ENCODE results near the gene ZBTB17.
"Not testable (repeated sequence)": the region's sequence is repeated elsewhere in the genome, so short reads cannot be mapped to it uniquely, and the experiment has no call there.

The ZBTB17 gene

DNA sequence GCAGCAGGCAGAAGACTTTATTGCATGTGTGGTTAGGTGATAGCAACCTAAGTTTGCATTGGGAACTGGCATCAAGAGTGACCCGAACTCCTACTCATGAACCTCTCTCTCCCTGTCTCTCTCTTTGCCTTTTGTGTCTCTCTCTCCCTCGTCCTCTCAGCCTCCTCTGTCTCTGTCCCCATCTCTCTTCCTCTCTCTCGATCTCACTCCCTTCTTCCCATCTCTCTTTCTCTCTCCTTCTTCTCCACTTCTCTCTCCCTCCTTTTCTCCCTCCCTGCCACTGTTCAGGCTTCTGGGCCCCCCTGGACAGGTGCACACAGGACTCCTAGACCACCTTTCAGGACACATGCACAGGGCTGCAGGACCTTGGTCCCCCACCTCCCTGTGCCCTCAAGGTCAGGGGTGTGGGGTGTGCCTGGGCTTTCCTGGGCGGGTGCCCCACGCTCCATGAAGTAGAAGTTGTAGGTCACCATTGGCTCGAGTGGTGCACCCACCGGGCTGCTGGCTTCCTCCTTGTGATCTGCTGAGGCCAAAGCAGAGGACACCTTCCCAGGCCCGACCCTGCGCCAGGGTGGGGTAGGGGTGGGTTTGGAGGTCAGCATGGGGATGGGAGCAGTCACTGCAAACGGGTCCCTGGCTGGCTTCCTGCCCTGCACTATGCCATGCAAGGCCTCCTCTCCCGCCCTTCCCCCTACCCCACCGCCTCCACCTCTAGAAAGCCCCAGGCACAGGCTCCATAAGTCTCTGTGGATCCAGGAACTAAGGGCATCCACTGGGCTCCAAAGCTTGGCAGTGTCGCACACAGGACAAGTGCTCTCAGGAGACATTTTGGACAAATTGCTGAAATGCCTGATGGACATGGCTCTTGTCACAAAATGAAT lies 13.2 kb upstream of the ZBTB17 start:
- no peak for DNase-seq (ENCODE audit: low read depth)

- no peak for DNase-seq (ENCODE audit: low read depth)
Measured at GRCh38 chr1:15985611-15986297, 9.9 kb upstream of the ZBTB17 start.

- DNase-seq (ENCODE audit: low read depth) = no peak
Measured at GRCh38 chr1:15983275-15983674, 7.4 kb upstream of the ZBTB17 start.

GRCh38 chr1:15981679-15982078 lies 5.8 kb upstream of the ZBTB17 start:
- no peak for DNase-seq (ENCODE audit: low read depth)

DNA sequence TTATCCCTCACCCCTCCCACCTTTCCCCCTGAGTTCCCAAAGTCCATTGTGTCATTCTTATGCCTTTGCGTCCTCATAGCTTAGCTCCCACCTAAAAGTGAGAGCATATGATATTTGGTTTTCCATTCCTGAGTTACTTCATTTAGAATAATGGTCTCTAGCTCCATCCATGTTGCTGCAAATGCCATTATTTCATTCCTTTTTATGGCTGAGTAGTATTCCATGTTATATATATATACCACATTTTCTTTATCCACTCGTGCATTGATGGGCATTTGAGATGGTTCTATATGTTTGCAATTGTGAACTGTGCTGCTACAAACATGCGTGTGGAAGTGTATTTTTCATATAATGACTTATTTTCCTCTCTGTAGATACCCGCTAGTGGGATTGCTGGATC lies 2.0 kb upstream of the ZBTB17 start:
- not testable (repeated sequence) for DNase-seq (ENCODE audit: low read depth)

DNA sequence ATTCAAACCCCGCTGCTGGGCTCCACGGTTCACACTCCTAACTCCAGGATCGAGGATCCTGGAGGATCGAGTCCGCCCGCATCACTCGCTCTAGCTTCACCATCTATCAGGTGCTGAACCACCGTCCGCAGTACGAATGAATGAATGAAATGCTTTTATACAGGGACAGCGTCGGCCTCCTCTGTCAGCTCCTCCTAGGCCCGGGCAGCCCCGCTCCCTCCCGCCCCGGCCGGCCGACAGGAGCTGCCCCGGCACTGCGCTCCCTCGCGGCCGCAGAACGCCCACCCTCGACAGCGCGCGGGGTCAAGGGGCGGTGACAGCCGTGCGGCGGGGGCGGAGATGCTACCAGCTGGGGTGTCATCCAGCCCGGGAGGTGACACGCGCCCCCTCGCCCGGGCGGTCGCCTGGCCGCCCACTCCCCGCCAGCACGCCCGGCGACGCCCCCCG lies 520 bp downstream of the ZBTB17 start:
- DNase-seq (ENCODE audit: low read depth) = no peak

DNA sequence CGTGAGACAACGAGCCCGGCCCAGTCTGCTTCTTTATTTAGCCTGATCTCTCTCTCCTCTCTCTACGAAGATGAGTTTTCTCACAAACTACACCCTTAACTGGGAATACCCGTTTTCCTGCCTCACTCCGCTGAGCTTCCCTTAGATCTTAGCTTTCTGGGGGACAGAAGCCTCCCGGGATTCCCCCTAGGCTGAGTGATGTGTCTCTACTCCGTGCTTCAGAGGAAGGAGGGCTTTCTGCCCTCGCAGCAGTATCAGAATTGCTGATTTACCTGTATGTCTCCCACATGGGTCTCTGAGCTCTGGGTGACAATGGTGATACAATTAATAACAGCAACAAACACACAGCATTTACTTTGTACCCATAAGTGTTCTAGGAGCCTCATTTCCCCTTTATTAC lies 1.0 kb downstream of the ZBTB17 start:
- DNase-seq (ENCODE audit: low read depth) = no peak

DNA sequence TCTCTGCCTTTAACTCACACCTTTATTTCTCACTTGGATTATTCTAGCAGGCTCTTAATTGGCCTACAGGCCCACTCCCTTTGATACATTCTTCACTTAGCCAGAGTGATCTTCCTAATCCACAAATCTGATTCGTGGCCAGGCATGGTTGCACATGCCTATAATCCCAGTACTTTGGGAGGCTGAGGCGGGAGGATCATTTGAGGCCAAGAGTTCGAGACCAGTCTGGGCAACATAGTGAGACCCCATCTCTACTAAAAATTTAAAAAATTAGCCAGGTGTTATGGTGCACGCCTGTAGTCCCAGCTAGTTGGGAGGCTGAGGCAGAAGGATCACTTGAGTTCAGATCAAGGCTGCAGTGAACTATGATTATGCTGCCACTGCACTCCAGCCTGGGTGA lies 2.1 kb downstream of the ZBTB17 start:
- no peak for DNase-seq (ENCODE audit: low read depth)

GRCh38 chr1:15972409-15972808 lies 3.5 kb downstream of the ZBTB17 start:
- DNase-seq (ENCODE audit: low read depth) = no peak

- no peak for DNase-seq (ENCODE audit: low read depth)
Measured at GRCh38 chr1:15970911-15971310, 5.0 kb downstream of the ZBTB17 start.

GRCh38 chr1:15969321-15969880 lies 6.5 kb downstream of the ZBTB17 start:
- DNase-seq (ENCODE audit: low read depth) = no peak

GRCh38 chr1:15968172-15968571 lies 7.7 kb downstream of the ZBTB17 start:
- no peak for DNase-seq (ENCODE audit: low read depth)

GRCh38 chr1:15966956-15967344 lies 9.0 kb downstream of the ZBTB17 start:
- DNase-seq (ENCODE audit: low read depth) = no peak

GRCh38 chr1:15966081-15966955 lies 9.6 kb downstream of the ZBTB17 start:
- no peak for DNase-seq (ENCODE audit: low read depth)

GRCh38 chr1:15965228-15965767 lies 10.6 kb downstream of the ZBTB17 start:
- DNase-seq (ENCODE audit: low read depth) = no peak

DNA sequence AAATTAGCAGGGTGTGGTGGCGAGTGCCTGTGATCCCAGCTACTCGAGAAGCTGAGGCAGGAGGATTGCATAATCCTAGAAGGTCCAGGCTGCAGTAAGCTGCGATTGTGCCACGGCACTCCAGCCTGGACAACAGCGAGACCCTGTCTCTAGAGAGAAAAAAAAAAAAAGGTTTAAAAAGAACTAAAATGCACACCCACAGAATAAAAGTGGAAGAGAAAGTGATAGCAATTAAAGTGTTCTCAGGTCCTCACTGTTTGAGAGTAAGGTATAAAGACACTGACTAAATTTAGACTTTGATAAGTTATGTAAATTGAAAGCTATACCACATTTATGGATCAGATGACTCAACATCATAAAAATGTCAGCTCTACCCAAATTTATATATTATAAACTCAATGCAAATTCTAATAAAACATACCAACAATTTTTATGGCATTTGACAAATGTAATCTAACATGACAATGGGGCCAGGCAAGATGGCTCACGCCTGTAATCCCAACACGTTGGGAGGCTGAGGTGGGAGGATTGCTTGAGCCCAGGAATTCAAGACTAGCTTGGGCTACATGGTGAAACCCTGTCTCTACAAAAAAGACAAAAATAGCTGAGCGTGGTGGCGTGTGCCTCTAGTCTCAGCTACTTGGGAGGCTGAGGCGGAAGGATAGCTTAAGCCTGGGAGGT lies 11.8 kb downstream of the ZBTB17 start:
- DNase-seq (ENCODE audit: low read depth) = no peak

- DNase-seq (ENCODE audit: low read depth) = no peak
Measured at GRCh38 chr1:15963363-15963967, 12.4 kb downstream of the ZBTB17 start.

DNA sequence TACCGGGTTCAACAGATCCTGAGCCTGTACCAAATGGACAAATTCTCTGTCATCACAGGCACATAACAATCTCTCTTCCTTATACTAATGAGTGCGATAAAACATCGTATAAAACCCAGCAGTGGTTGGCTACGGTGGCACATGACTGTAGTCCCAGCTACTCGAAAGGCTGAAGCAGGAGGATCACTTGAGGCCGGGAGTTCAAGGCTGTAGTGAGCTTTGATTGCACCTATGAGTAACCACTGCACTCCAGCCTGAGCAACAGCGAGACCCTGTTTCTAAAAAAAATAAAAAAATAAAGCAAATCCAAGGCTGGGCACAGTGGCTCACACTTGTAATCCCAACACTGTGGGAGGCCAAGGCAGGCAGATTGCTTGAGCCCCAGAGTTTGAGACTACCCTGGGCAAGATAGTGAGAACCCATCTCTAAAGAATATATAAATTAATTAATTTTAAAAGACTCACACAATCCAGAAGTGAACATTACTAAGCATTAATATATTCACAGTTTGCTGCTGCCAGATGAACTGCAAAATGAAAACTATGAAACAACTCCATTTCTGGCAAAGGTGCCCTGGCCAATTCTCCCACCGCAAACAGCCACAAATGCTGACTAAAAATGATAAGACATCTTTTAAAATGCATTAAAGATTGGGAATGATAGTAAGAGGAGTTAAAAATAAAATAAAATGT lies 13.1 kb downstream of the ZBTB17 start:
- DNase-seq (ENCODE audit: low read depth) = no peak

DNA sequence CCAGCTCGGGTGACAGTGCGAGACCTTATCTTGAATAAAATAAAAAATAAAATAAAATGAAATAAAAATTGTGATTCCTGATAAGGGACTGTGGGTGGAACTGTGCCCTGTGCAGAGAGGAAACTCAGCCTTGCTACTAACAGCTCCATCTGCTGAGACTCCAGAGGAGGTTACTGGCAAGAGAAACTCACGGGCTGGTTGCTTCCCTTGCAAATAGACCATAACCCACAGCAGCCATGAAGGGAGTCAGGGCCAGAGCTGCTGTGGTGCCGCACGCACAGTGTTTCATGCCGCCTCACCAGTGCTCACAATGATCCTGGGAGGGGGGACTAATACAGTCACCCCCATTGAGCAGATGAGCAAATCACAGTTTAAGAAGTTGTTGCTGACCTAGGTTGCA lies 13.7 kb downstream of the ZBTB17 start:
- DNase-seq (ENCODE audit: low read depth) = no peak

DNA sequence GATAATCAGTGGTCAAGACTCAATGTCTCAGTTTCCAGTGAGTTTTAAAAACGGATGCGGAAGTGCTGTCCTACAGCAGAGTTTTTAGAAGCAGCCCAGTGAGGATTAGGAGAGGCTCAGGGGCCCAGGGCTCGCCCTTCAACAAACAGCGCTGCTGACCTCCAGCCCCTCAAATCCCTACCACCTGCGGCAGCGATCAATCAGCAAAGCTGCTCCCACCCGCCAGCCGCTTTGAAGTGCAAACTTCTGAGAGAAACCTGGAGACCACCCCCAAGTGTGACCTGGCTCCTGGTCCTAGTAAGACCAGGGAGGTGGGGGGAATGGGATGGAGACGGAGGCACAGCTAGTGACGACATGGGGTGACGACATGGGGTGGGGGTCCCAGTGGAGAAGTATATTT lies 14.4 kb downstream of the ZBTB17 start:
- DNase-seq (ENCODE audit: low read depth) = no peak
